Testis (tissue), 2 donors: ENCODE measurements around the gene NRIP1.

ENCODE experiments used
- CTCF ChIP-seq, 3 experiments: fragments of 450-650 bp in 2 of 3; fragments of 200-600 bp in 1 of 3; sonication (generic) in 1 of 3; IDR thresholded peaks; one replicate each; pipeline ENCODE4 v1.5.1; 2016 to 2019; ENCODE audit warnings: antibody characterized with exemption in 3 of 3, mild to moderate bottlenecking in 2 of 3, moderate library complexity in 1 of 3
- POLR2A ChIP-seq: fragments of 450-650 bp; IDR thresholded peaks from one replicate; pipeline ENCODE4 v1.6.1; 2017; ENCODE audit warnings: antibody characterized with exemption, mild to moderate bottlenecking, moderate library complexity

- TF ChIP-seq POLR2A: no peak
- no peak for TF ChIP-seq CTCF (IDR thresholded peaks at IDR 0.05)
Observed at GRCh38 chr21:14957836-14958235, 107.0 kb downstream of the NRIP1 start.
